ENCODE results near the gene TMPRSS3.

Gene TMPRSS3

GRCh38 chr21:42375966-42376337 is 19.9 kb downstream of the TMPRSS3 start:
- Histone ChIP-seq H3K4me2 (ENCODE audit: low read length) (no peak overlapping the region), H3K79me2 (ENCODE audit: control insufficient read depth, low read length) (no peaks in the 10 kb centered on the region), H4K20me1 (ENCODE audit: control insufficient read depth, insufficient read depth, low read depth, low read length) (no peaks in the 10 kb centered on the region), H3K36me3 (ENCODE audit: control insufficient read depth, low read length) (no peaks in the 10 kb centered on the region), H3F3A (ENCODE audit: control insufficient read depth, insufficient read depth) (no peaks in the 10 kb centered on the region), H3K9me2 (replicated peaks; ENCODE audit: control insufficient read depth, low read length) (no peaks in the 10 kb centered on the region), H3K4me3 (ENCODE audit: low read length) (no peak overlapping the region), H3K9me3 (ENCODE audit: control insufficient read depth, insufficient read depth, low read length) (no peaks in the 10 kb centered on the region), H3K27me3 (ENCODE audit: control insufficient read depth, low read length) (peaks cover 18% of the 10 kb centered on the region), H3K27ac (ENCODE audit: low read depth, low read length) (no peak overlapping the region), H3K4me1 (ENCODE audit: control insufficient read depth, low read length) (peaks cover 8% of the 10 kb centered on the region)
- no peak for TF ChIP-seq EZH2phosphoT487 (IDR thresholded peaks at IDR 0.05; ENCODE audit: borderline replicate concordance, low read length)
- no peak for TF ChIP-seq CTCF (IDR thresholded peaks at IDR 0.05; ENCODE audit: low read depth, low read length, poor library complexity, severe bottlenecking)

- H3K36me3 ChIP-seq (ENCODE audit: control insufficient read depth, low read length): no peaks in the 10 kb centered on the region
- peaks cover 8% of the 10 kb centered on the region for H3K4me1 ChIP-seq (ENCODE audit: control insufficient read depth, low read length)
- no peaks in the 10 kb centered on the region for H4K20me1 ChIP-seq (ENCODE audit: control insufficient read depth, insufficient read depth, low read depth, low read length)
- no peaks in the 10 kb centered on the region for H3F3A ChIP-seq (ENCODE audit: control insufficient read depth, insufficient read depth)
- H3K9me3 ChIP-seq (ENCODE audit: control insufficient read depth, insufficient read depth, low read length): no peaks in the 10 kb centered on the region
- no peak overlapping the region for H3K27ac ChIP-seq (ENCODE audit: low read depth, low read length)
- H3K9me2 ChIP-seq (replicated peaks; ENCODE audit: control insufficient read depth, low read length): no peaks in the 10 kb centered on the region
- TF ChIP-seq EZH2phosphoT487 (IDR thresholded peaks at IDR 0.05; ENCODE audit: borderline replicate concordance, low read length) (no peak), CTCF (IDR thresholded peaks at IDR 0.05; ENCODE audit: low read depth, low read length, poor library complexity, severe bottlenecking) (no peak)
- no peaks in the 10 kb centered on the region for H3K79me2 ChIP-seq (ENCODE audit: control insufficient read depth, low read length)
- peaks cover 18% of the 10 kb centered on the region for H3K27me3 ChIP-seq (ENCODE audit: control insufficient read depth, low read length)
- H3K4me3 ChIP-seq (ENCODE audit: low read length): no peak overlapping the region
- no peak overlapping the region for H3K4me2 ChIP-seq (ENCODE audit: low read length)
Observed at GRCh38 chr21:42375506-42375905, 20.3 kb downstream of the TMPRSS3 start.

- no peak overlapping the region for H3K4me3 ChIP-seq (ENCODE audit: low read length)
- no peaks in the 10 kb centered on the region for H3K9me2 ChIP-seq (replicated peaks; ENCODE audit: control insufficient read depth, low read length)
- no peaks in the 10 kb centered on the region for H3K9me3 ChIP-seq (ENCODE audit: control insufficient read depth, insufficient read depth, low read length)
- peaks cover 8% of the 10 kb centered on the region for H3K4me1 ChIP-seq (ENCODE audit: control insufficient read depth, low read length)
- H3K4me2 ChIP-seq (ENCODE audit: low read length): no peak overlapping the region
- H3K36me3 ChIP-seq (ENCODE audit: control insufficient read depth, low read length): no peaks in the 10 kb centered on the region
- H3F3A ChIP-seq (ENCODE audit: control insufficient read depth, insufficient read depth): no peaks in the 10 kb centered on the region
- H3K27me3 ChIP-seq (ENCODE audit: control insufficient read depth, low read length): peaks cover 18% of the 10 kb centered on the region
- TF ChIP-seq CTCF (IDR thresholded peaks at IDR 0.05; ENCODE audit: low read depth, low read length, poor library complexity, severe bottlenecking): no peak
- no peak for TF ChIP-seq EZH2phosphoT487 (IDR thresholded peaks at IDR 0.05; ENCODE audit: borderline replicate concordance, low read length)
- H3K79me2 ChIP-seq (ENCODE audit: control insufficient read depth, low read length): no peaks in the 10 kb centered on the region
- no peaks in the 10 kb centered on the region for H4K20me1 ChIP-seq (ENCODE audit: control insufficient read depth, insufficient read depth, low read depth, low read length)
- H3K27ac ChIP-seq (ENCODE audit: low read depth, low read length): no peak overlapping the region
Observed at GRCh38 chr21:42374864-42375499, 20.9 kb downstream of the TMPRSS3 start.
